ENCODE data around the gene LDHA. TPM values are rescaled to one million over a fixed set of nuclear protein-coding genes. Genes with fewer than 3 reads are reported as not detected.

LDHA gene
- 100 to 1,000 TPM; 187 to 316 TPM for total RNA-seq

GRCh38 chr11:18394275-18394927 is at the start of gene LDHA:
LDHA (plus strand) TSS chr11:18394563; CDS start chr11:18396843, 2,280 bp downstream.
- DNase-seq (ENCODE audit: low spot score): peak; percentile 99
- no peak for TF ChIP-seq CTCF (IDR thresholded peaks at IDR 0.05)
- H3K27me3 ChIP-seq: no peaks in the 10 kb centered on the region
- H3K9me3 ChIP-seq: no peaks in the 10 kb centered on the region
- H3K36me3 ChIP-seq: peaks cover 26% of the 10 kb centered on the region
- peak within 1 kb of the TSS; percentile 82 to 86 for H3K4me3 ChIP-seq
- H3K27ac ChIP-seq: peak within 1 kb of the TSS; percentile 96 to 98
- peaks cover 0 to 12% of the 10 kb centered on the region in 2 donors for H3K4me1 ChIP-seq

GRCh38 chr11:18347471-18348125 is 46.8 kb upstream of the LDHA start:
- peaks cover 40% of the 10 kb centered on the region for H3K36me3 ChIP-seq
- H3K9me3 ChIP-seq: no peaks in the 10 kb centered on the region
- H3K4me1 ChIP-seq: no peaks in the 10 kb centered on the region
- H3K27me3 ChIP-seq: no peaks in the 10 kb centered on the region
- no peak overlapping the region for H3K27ac ChIP-seq
- H3K4me3 ChIP-seq: no peak overlapping the region
- DNase-seq (ENCODE audit: low spot score): no peak
- no peak for TF ChIP-seq CTCF (IDR thresholded peaks at IDR 0.05)

- Histone ChIP-seq H3K9me3 (no peaks in the 10 kb centered on the region), H3K27me3 (no peaks in the 10 kb centered on the region), H3K27ac (no peak overlapping the region), H3K4me3 (no peak overlapping the region), H3K4me1 (no peaks in the 10 kb centered on the region), H3K36me3 (peaks cover 53% of the 10 kb centered on the region)
- no peak for TF ChIP-seq CTCF (IDR thresholded peaks at IDR 0.05)
- DNase-seq (ENCODE audit: low spot score): no peak
Observed at GRCh38 chr11:18352581-18352980, 41.8 kb upstream of the LDHA start.

- Histone ChIP-seq H3K36me3 (peaks cover 72% of the 10 kb centered on the region), H3K27me3 (no peaks in the 10 kb centered on the region), H3K9me3 (no peaks in the 10 kb centered on the region), H3K27ac (no peak overlapping the region), H3K4me1 (no peaks in the 10 kb centered on the region), H3K4me3 (no peak overlapping the region)
- no peak for TF ChIP-seq CTCF (IDR thresholded peaks at IDR 0.05)
- no peak for DNase-seq (ENCODE audit: low spot score)
Observed at GRCh38 chr11:18358646-18359045, 35.7 kb upstream of the LDHA start.

- Histone ChIP-seq H3K27ac (no peak overlapping the region), H3K36me3 (peaks cover 90% of the 10 kb centered on the region), H3K27me3 (no peaks in the 10 kb centered on the region), H3K4me1 (no peaks in the 10 kb centered on the region), H3K4me3 (no peak overlapping the region), H3K9me3 (no peaks in the 10 kb centered on the region)
- no peak for DNase-seq (ENCODE audit: low spot score)
- TF ChIP-seq CTCF (IDR thresholded peaks at IDR 0.05): no peak
Observed at GRCh38 chr11:18361154-18361553, 33.2 kb upstream of the LDHA start.
